Measurements from ENCODE around the gene ATP2B2.

GRCh38 chr3:10494180-10494579 lies 11.2 kb downstream of the ATP2B2 start:
- no peak for TF ChIP-seq POLR2A (IDR thresholded peaks at IDR 0.05)
- TF ChIP-seq, protein P1, sequence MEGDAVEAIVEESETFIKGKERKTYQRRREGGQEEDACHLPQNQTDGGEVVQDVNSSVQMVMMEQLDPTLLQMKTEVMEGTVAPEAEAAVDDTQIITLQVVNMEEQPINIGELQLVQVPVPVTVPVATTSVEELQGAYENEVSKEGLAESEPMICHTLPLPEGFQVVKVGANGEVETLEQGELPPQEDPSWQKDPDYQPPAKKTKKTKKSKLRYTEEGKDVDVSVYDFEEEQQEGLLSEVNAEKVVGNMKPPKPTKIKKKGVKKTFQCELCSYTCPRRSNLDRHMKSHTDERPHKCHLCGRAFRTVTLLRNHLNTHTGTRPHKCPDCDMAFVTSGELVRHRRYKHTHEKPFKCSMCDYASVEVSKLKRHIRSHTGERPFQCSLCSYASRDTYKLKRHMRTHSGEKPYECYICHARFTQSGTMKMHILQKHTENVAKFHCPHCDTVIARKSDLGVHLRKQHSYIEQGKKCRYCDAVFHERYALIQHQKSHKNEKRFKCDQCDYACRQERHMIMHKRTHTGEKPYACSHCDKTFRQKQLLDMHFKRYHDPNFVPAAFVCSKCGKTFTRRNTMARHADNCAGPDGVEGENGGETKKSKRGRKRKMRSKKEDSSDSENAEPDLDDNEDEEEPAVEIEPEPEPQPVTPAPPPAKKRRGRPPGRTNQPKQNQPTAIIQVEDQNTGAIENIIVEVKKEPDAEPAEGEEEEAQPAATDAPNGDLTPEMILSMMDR (IDR thresholded peaks at IDR 0.05) = no peak
